HG03103 (cell line): Measurements from ENCODE around the gene CDK5R2.

Source experiments
- ATAC-seq: cut with Tn5 transposase; IDR thresholded peaks from one replicate; pipeline ENCODE4 v1.9.1; 2021; ENCODE audit warnings: low read depth; ENCODE audit not compliant: unreplicated experiment

The CDK5R2 gene

DNA sequence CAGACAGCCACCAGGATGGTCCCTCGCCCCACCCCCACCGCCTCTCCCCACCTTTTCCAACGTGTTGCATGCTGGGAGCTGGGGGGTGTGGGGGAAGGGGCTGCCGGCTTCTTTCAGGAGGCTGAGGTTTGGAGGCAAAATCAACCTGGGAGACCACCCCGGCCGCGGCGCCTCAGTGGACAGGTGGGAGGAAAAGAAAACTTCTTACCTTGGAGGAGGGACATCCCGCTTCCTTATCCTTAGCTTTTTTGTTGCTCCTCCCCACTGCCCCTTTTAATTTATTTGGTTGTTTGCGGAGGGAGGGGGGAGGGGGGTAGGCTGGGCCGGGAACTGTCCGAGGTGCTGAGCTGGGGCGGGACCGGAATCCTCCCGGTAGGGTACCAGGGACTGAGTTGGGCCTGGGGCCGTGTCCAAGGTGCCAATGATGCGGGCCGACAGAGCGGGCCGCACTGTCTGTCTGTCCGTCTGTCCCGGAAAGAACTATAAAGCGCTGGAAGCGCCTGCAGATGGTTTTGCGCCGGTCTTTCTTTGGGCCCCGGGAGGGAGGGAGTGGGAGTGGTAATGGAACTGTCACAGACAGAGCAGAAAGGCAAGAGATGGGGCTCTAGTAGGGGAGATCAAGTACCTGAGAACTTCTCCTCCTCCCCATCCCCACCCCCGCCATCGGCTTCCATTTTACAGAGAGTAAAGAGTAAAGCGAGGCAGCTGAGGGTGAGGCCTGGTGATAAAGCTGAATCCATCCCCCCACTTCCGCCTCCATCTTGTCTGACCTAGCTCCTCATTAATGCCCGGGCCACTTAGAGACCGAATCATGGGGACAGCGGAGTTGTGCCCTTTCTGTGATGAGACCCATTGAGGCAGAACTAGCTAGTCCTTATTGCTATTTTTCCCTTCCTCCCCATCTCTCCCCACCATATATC lies 2.4 kb downstream of the CDK5R2 start:
- ATAC-seq: no peak

DNA sequence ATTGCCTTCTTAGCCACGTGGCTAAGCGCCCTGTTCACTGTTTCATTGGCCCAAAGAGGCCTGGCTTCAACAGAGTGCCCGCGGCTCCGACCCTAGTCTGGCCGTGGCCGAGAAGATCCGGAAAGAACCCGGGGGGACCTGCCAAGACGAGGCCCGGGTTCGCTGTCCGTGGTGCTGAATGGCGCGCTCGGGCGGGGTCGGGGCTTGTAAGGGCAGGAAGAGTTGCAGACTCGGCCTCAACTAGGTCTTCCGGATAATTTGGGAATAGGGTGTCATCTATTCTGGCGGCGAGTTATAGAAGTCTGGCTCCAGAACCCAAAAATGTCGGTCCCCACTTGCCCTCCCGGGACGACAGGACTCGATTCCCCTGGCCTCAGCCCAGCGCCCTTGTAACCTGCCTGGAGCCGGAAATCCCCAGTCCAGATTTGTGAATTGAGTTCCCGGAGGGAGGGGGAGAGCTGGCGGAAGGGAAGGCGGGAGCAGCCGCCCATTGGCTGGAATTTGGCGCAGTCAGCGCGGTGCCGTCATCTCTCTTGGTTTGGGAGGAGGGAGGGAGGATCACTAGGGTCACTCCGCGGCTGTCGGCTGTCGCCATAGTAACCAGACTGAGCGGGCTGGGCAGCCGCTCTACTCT lies 3.5 kb downstream of the CDK5R2 start:
- ATAC-seq: no peak

DNA sequence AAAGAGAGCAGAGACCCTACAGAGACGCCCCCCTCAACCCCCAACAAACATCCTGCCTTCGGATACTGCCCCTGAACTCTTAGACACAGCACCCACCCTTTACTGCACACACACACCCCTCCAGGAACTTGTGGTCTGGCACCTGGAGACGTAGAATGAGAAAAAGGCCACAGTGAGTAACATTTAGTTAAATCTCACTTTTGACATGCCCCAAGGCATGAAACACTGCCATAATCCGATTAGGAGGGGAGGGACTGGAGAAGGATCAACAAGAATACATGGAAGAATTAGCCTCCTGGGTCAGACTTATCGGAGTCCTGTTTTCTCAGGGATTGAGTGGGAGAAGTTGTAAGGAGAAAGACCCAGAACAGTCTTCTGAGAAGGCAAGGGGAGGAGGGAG lies 4.1 kb downstream of the CDK5R2 start:
- no peak for ATAC-seq

DNA sequence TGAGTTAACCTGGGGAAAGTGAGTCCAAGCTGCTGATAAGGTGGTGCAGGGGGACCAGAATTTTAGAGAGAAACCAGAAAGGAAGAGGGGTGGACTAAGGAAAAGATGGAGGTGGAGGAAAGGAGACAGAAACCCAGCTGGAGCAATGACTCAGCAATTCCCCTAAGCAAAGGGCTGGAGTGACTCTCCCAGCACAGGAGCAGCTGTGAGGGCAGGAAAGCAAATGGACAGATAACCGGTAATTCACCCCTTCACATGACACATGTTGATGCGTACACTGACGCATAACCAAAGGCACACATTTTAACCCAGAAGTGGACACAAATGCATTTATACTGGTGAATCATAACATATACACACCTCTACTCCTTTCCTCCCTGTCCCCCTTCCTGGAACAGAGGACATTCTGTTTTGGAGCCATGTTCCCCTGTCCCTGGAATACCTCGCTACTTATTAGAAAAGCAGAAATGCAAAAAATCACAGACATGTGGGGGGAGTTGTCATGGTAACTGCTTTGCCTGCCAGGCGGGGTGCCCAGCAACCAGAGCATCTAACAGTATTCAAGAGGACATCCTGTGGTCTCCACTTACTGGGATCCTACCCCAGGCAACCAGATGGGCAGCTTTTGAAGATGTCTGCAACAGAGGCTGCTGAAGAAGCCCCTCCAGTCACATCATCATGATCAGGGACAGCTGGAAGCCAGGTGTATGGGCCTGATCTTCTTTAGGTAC lies 4.7 kb downstream of the CDK5R2 start:
- no peak for ATAC-seq

DNA sequence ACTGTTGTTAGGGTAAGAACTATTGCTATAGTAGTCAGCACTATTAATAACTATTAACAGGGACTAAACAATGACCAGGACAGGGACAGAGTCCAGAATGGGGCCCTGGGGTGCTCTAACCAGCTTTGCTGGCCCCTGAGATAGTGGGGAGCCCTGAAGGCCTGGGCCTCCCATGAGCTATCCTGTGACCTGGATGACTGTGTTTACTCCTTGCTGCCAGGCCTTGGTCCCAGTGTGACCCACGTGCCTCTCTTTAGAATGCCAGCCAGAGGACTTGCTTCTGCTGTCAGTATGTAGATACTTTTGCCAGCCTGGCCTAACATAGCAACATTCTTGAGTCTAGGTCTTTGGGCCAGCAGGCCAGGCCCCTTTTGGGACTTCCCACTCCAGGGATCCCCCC lies 11.4 kb downstream of the CDK5R2 start:
- ATAC-seq: no peak

DNA sequence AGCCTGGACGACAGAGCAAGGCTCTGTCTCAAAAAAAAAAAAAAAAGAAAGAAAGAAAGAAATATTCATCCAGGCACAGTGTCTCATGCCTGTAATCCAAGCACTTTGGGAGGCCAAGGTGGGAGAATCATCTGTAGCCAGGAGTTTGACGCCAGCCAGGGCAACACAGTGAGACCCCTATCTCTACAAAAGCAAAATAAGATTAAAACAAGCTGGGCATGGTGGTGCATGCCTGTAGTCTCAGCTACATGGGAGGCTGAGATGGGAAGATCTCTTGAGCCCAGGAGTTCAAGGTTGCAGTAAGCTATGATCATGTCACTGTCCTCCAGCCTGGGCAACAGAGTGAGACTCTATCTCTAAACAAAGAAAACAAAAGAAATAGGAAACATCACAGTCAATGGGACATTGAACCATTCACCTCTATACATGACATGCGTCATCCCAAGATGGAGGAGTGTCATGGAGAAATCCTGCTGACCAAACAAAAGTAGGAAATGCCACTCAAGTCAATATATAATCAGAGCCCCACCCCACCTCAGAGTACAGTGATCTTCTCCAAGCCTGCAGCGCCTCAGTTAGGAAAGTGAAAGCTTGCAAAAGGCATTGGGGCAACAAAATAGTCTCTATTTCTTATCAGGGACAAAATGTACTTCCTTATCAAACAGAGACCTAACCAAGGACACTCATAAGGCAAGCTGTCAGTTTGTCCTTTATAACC lies 15.8 kb downstream of the CDK5R2 start:
- no peak for ATAC-seq

DNA sequence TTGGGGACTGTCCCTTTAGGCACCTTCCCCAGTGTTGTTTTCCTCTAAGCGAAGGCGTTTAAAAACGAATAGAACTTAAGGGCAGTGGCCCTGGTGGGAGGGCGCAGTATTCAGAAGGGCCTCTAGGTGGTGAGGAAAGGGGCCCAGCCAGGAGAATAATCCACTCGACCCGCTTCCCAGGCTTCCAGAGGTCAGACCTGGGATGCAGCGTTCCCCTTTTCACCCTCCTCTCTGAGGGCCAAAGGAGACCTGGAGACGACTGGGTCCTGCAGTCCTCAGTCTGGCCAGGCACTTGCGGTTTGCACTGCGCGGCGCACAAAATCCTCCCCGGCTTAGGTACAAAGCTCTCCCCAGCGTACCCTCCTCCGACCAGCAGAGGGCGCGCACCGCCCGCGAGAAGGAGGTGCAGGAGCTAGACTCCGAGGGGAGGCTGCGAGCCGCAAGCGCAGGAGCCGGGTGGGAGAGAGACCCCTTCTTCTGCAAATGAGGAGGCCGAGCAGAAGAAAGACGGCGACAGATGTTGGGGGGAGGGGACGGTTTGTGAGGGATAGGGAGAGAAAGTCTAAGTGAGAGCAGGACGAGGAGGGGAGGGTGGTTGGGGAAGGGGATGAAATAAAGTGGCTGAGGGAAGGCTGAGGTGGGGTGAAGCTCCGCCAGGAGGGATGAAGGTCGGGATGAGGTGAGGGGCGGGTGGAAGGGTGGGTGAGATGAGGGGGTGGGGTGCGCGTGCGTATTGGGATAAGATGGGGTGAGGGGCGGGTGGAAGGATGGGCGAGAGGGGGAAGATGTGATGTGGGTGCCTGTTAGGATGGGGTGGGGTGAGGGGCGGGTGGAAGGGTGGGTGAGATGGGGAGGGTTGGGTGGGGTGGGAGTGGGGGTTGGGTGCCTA lies 20.6 kb downstream of the CDK5R2 start:
- ATAC-seq: peak; percentile 86

DNA sequence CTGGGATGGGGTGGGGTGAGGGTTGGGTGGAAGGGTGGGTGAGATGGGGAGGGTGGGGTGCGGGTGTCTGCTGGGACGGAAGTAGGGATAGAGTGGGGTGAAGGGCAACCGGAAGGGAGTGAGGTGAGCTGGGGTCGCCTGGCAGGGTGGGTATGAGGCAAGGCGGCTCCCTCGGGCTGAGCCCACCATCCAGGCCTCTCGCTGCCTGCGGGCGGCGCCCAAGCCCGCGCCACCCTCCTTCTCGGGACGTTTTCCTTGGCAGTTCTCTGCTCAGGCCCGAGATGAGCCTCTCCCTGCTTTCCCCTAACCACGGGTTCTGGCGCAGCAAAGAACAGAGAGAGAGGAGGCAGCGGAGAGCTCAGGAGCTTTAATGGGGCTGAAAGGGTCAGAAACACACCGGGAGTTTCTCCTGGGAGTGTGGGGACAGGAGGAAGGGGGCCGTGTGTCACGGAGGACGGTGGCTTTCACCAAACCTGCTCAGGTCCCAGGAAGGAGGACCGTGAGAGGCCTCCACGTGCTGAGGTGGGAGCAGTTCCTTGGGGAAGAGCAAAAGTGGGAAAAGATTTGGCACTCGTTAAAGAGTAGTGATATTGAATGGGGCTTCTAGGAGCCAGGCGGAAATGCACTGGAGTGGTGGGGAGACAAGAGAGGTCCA lies 21.4 kb downstream of the CDK5R2 start:
- no peak for ATAC-seq

DNA sequence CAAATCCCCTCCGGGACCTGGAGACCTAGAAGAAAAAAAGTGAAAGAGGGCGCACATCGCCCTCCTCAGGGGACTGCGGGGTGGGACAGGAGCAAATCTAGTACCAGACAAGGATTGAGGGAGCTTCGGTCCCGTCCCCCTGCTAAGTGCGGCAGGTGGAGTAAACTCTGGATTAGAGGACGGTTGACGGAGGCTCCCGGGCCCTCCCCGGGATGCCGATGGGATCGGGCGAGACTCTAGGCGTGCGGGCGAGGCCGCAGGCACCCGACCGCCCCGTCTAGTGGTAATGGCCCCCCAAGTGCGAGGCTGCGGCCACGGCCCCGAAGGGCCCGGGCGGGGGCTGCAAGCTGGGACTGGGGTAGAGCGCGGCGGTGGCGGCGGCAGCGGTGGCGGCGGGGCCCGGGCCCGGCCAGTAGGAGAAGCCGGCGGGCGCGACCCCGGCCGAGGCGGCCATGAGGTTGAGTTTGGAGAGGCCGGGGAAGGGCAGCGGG lies 22.0 kb downstream of the CDK5R2 start:
- no peak for ATAC-seq

DNA sequence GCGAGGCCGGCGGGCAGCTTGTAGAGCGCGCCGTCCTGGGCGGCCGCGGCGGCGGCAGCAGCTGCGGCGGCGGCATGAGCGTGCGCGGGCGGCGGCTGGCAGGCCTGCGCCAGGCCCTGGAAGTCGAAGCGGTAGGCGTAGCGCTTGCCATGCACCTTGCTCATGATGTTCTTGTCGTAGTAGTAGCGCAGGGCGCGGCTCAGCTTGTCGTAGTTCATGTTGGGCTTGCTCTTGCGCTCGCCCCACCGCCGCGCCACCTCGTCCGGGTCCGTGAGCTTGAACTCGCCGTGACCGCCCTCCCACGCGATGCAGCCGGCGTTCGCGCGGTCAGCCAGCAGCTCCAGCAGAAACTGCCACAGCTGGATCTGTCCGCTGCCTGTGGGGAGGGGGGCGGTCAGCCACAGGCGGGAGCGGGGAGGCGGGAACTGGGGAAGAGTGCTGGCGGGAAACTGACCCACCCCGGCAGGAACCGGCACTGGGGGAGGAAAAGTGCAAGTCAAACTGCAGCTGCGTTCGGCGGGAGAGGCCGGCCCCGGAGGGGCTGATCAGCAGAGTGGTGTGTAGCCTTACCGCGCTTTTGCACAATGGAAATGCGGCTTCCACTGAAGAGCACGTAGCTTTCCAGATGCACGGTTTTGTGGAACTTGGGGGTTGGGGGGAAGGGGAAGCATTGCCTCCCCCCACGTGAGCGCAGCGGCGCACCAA lies 22.6 kb downstream of the CDK5R2 start:
- ATAC-seq: no peak

DNA sequence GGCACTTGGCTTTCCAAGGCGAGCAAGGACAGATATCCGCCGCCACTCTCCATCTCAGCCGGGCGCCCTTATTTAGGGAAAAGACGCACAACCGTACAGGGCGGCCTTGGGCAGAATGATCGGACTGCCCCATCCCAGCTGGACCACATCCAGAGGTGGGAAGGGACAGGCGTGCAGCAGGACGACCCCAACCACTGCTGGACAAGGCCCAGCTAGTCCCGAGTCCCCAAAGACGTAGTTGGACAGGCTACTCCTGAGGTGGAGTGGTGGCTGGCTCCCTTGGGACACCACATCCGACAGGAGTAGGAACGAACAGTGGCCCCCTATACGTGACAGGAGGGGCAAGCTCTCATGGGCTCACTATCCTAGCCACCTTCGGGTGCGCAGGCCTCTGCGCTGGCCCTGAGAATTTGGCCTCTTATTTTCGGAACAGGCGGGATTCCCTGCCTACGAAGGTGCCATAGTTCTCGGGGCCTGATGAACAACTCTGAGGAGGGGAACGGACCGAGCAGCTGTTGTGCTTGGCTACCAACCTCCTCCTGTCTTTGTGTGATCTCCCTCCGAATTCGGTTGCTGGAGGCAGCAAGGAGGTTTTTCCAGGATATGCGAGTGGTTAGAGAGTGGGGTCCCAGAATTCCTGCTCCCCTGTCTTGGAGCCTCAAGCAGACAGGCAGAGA lies 23.3 kb downstream of the CDK5R2 start:
- ATAC-seq: no peak

DNA sequence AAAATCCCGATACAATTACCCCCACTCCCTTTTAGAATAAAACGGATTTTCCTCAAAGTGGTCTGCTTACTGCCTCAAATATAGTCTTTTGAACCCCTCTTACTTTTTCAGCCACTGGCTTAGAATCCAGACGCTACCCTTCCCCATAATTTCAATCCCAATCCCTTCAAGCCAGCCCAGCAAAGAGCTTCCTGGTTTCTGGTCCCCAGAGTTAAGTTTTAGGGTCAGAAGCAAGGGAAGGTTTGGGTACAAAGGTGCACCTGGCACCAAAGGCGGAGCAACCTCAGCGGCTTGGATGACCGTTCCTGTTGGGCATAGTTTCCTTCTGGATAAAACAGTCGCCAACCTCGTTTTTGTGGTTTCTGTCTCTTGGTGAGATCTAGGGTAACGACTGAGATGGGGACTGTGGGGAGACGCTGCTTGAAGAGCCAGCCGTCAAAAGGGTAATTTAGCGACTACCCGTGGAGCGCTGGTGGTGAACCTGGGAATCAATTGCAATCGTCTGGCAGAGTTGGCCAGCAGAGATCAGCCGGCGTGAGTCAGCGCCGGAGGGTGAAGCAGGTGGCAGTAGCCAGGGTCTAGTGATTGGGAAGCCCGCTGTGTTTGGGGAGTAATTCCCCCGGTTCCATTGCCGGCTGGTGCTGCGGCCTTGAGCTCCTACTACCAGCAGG lies 23.9 kb downstream of the CDK5R2 start:
- no peak for ATAC-seq

DNA sequence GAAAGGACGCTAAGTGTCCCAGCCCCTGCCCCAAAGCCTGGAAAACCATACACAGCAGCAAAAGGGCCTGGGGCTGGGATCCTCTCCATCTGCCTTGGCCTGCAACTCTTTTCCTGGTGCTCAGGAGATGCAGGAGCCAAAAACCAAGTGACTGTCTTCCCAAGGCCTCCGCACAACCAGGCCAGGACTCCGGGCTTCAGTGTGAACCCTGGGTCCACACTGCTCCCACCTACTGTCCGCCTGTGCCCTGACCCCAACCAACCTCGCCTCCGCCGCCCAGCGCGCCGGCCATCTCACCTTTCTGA lies 24.4 kb downstream of the CDK5R2 start:
- no peak for ATAC-seq

DNA sequence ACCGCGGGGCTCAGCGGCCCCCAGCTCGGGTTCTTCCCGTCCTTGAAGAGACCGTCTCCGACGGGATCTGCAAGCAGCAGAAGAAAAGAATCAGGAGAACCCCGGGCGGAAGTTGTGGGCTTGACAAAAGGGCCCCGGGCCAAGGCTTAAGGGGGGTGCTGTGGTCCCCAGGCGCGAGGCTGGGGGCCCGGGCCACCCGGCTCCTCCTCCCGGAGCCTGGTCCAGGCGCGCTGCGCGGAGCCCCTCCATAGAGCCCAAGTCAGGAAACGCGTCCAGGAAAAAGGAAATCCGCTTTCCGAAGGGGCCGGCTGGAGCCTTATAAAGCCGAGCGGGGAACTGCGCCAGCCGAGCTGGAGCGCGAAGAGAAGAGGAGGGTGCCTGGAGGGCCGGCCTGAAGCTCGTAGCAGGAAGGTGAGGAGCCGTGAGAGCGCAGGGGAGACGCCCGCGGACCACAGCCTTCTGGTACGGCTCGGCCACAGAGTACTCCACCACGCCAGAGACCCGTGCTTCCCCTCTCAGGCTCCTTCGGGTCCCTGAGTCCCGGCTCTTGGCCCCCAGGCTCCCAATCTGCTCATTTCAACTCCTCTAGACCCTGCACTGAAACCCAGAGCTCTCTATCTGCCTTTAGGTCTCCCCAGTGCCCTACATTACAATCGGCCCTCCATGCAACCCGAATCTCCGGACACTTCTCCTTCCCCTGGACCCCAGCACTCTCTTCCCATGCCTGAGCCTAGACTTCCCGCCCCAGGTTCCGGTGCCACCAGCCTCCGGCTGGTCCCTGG lies 25.0 kb downstream of the CDK5R2 start:
- ATAC-seq: no peak

DNA sequence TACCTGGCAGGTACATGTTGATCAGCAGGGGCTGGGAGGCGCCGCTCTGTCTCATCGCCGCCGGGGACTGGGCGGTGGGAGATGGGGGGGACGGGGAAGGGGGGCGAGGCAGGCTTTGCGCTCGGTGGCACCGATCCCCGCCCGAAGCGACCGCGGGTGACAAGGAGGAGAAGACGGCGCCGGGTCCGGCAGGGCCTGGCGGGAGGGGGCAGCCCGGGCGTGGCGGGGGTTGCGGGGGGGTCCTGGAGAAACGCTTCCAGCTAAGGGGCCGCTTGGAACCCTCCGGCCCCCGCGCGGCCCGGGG lies 25.5 kb downstream of the CDK5R2 start, which contains the start of gene FEV:
Gene FEV, minus strand, starts transcription at position 164 of the 304 bp plus-strand sequence. Its CDS starts 109 bp downstream, at position 55.
- ATAC-seq: no peak

DNA sequence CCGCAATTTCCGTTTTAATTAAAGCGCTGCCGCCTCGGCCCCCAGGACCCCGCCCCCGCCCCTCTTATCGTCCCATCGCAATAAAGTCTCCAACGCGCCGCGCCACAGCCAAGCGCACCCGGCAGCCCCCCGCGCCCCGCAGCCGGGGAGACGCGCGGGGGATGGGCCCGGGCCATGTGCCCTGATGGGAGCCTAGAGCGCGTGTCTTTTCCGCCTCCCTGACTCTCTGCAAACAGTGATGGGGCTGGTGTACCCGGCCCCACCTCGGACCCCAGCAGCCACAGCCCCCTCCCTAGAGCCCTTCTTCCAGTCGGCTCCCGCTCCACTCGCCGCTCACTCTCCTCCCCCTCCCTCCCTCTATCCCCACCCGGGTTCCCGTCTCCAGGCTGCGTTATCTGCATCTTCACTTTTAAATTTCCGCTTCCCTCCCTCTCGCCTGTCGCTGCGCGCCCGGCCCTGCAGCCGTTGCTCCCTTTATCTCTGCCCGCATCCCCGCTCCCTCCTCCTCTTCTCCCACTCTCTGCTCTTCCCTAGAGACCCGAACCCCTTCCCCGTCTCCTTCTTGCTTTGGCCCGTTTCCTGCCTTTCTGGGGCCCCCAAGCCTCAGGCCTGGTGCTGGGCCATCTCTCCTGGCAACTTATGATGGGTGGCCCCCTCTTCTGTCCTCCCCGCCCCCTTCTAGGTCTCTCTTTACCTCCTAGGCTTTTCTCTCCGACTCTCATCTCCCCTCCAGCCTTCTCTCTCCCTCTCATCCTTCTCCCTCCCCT lies 26.0 kb downstream of the CDK5R2 start:
- no peak for ATAC-seq
